SK-N-MC (cell line): Measurements from ENCODE around the gene PCDHGB4.
"Not testable (repeated sequence)": the region's sequence is repeated elsewhere in the genome, so short reads cannot be mapped to it uniquely, and the experiment has no call there.

Experiments used
- DNase-seq: peaks from one replicate; pipeline ENCODE4 v3.0.0-alpha.2; 2011; ENCODE audit warnings: low read depth, low spot score
- H3K27ac ChIP-seq: fragments of 200-600 bp; sonication (generic); 2 replicates; pipeline ENCODE4 v1.5.1; 2016; ENCODE audit warnings: mixed run types
- H3K36me3 ChIP-seq: fragments of 200-600 bp; sonication (generic); 2 replicates; pipeline ENCODE4 v1.6.1; 2017; ENCODE audit warnings: antibody characterized with exemption, low read length, mixed read lengths; ENCODE audit not compliant: insufficient read depth
- H3K4me3 ChIP-seq: fragments of 200-600 bp; sonication (generic); 2 replicates; pipeline ENCODE4 v1.5.1; 2016
- H3K9ac ChIP-seq: fragments of 200-600 bp; sonication (generic); 2 replicates; pipeline ENCODE4 v1.8.0; 2017; ENCODE audit warnings: mixed run types, mixed read lengths; ENCODE audit not compliant: insufficient read length
- H3K9me3 ChIP-seq: fragments of 200-600 bp; sonication (generic); 2 replicates; pipeline ENCODE4 v1.6.1; 2017; ENCODE audit warnings: low read depth, mild to moderate bottlenecking, antibody characterized with exemption, low read length, moderate library complexity, mixed read lengths
- EZH2 ChIP-seq: fragments of 200-600 bp; sonication (generic); IDR thresholded peaks from one replicate; pipeline ENCODE4 v1.6.1; 2017; ENCODE audit warnings: antibody characterized with exemption
- FOXP2 ChIP-seq: optimal IDR thresholded peaks from 2 replicates; pipeline ENCODE3; 2011; ENCODE audit warnings: mild to moderate bottlenecking, moderate library complexity; ENCODE audit not compliant: insufficient read depth; ENCODE audit errors: extremely low read length, control extremely low read depth
- POLR2AphosphoS5 ChIP-seq: IDR thresholded peaks from 2 replicates; pipeline ENCODE4 v1.6.1; 2012; ENCODE audit warnings: mild to moderate bottlenecking, low read depth, low read length, borderline replicate concordance

PCDHGB4 gene

GRCh38 chr5:141362719-141363118 is 24.8 kb upstream of the PCDHGB4 start:
- no peak for TF ChIP-seq EZH2
- TF ChIP-seq POLR2AphosphoS5 = no peak
- TF ChIP-seq FOXP2 = no peak
- no peak overlapping the region for H3K9ac ChIP-seq
- DNase-seq = no peak
- H3K4me3 ChIP-seq = 0 out of 2 replicates have a peak overlapping the region, but pooled peaks have one; percentile 7
- no peak overlapping the region for H3K27ac ChIP-seq
- peaks cover 5% of the 10 kb centered on the region; the same call in 1 of the 2 replicates for H3K9me3 ChIP-seq
- no peaks in the 10 kb centered on the region for H3K36me3 ChIP-seq

GRCh38 chr5:141363952-141364660 is 23.4 kb upstream of the PCDHGB4 start, which contains the start of gene PCDHGA5:
Gene PCDHGA5 (plus strand): TSS chr5:141364162. CDS start chr5:141364331, 169 bp downstream.
- no peak within 1 kb of the TSS for H3K4me3 ChIP-seq
- no peak for DNase-seq
- no peak for TF ChIP-seq EZH2
- TF ChIP-seq FOXP2 = no peak
- TF ChIP-seq POLR2AphosphoS5 = no peak
- H3K36me3 ChIP-seq = no peaks in the 10 kb centered on the region
- H3K27ac ChIP-seq = no peak within 1 kb of the TSS
- H3K9ac ChIP-seq = no peak within 1 kb of the TSS
- H3K9me3 ChIP-seq = peaks cover 5% of the 10 kb centered on the region; the same call in 1 of the 2 replicates

- H3K9me3 ChIP-seq = peaks cover 5% of the 10 kb centered on the region; the same call in 1 of the 2 replicates
Observed at GRCh38 chr5:141366016-141366896, 21.2 kb upstream of the PCDHGB4 start.

GRCh38 chr5:141369994-141370848 is 17.3 kb upstream of the PCDHGB4 start, which contains the start of gene PCDHGB3:
Gene PCDHGB3 (plus strand): TSS chr5:141370242. CDS start chr5:141370395, 153 bp downstream.
- H3K36me3 ChIP-seq = no peaks in the 10 kb centered on the region
- no peak within 1 kb of the TSS for H3K9ac ChIP-seq
- no peaks in the 10 kb centered on the region for H3K9me3 ChIP-seq
- no peak for DNase-seq
- H3K27ac ChIP-seq = no peak within 1 kb of the TSS
- H3K4me3 ChIP-seq = no peak within 1 kb of the TSS
- TF ChIP-seq FOXP2 (no peak), POLR2AphosphoS5 (no peak), EZH2 (no peak)

More at GRCh38 chr5:141366016-141366896, 21.2 kb upstream of the PCDHGB4 start:
- H3K27ac ChIP-seq = no peak overlapping the region
- no peak overlapping the region for H3K4me3 ChIP-seq
- H3K9ac ChIP-seq = no peak overlapping the region
- H3K36me3 ChIP-seq = no peaks in the 10 kb centered on the region
- TF ChIP-seq EZH2 = no peak
- no peak for TF ChIP-seq FOXP2
- no peak for TF ChIP-seq POLR2AphosphoS5
- no peak for DNase-seq

- DNase-seq = no peak
- Histone ChIP-seq H3K36me3 (no peaks in the 10 kb centered on the region), H3K9me3 (no peaks in the 10 kb centered on the region), H3K4me3 (no peak overlapping the region), H3K27ac (no peak overlapping the region), H3K9ac (no peak overlapping the region)
- TF ChIP-seq POLR2AphosphoS5 (no peak), EZH2 (no peak)
Observed at GRCh38 chr5:141371572-141372475, 15.7 kb upstream of the PCDHGB4 start.

- no peak for DNase-seq
- H3K36me3 ChIP-seq = no peaks in the 10 kb centered on the region
Observed at GRCh38 chr5:141373673-141374317, 13.7 kb upstream of the PCDHGB4 start, which contains the start of gene PCDHGA6. Gene PCDHGA6 (plus strand): TSS chr5:141373891. CDS start chr5:141374084, 193 bp downstream.

GRCh38 chr5:141374627-141375026 is 12.9 kb upstream of the PCDHGB4 start:
- Histone ChIP-seq H3K9me3 (no peaks in the 10 kb centered on the region), H3K36me3 (no peaks in the 10 kb centered on the region), H3K27ac (no peak overlapping the region), H3K4me3 (no peak overlapping the region), H3K9ac (no peak overlapping the region)
- DNase-seq = no peak
- TF ChIP-seq POLR2AphosphoS5 (no peak), EZH2 (no peak), FOXP2 (no peak)

More at GRCh38 chr5:141373673-141374317, 13.7 kb upstream of the PCDHGB4 start, which contains the start of gene PCDHGA6:
- Histone ChIP-seq H3K9me3 (no peaks in the 10 kb centered on the region), H3K4me3 (no peak within 1 kb of the TSS), H3K9ac (no peak within 1 kb of the TSS), H3K27ac (no peak within 1 kb of the TSS)
- TF ChIP-seq POLR2AphosphoS5 (no peak), FOXP2 (no peak), EZH2 (no peak)

- H3K9me3 ChIP-seq, DNase-seq: not testable (repeated sequence)
Observed at GRCh38 chr5:141375444-141376155, 11.9 kb upstream of the PCDHGB4 start.

More at GRCh38 chr5:141375444-141376155, 11.9 kb upstream of the PCDHGB4 start:
- H3K27ac ChIP-seq, H3K36me3 ChIP-seq, H3K9ac ChIP-seq, H3K4me3 ChIP-seq: not testable (repeated sequence)
